HepG2 (cell line): ENCODE measurements around the gene APOL2. TPM values are rescaled to one million over a fixed set of nuclear protein-coding genes. Genes with fewer than 3 reads are reported as not detected.

Experiments used
- ATAC-seq: fragments of 200-7000 bp; cut with Tn5 transposase; 3 replicates; pipeline ENCODE4 v1.9.1; 2020; ENCODE audit warnings: mild to moderate bottlenecking, moderate library complexity
- BruUV-seq: library from RNA; stranded (reverse); fragments of 400-500 nt; replicated peaks from 2 replicates; lab custom pipeline; 2021; lab: Mats Ljungman, UMichigan
- CTCF ChIA-PET: fragments of 300-600 bp; formaldehyde crosslinking; extraction: SDS; loops from one replicate; lab custom pipeline; 2021; ENCODE audit warnings: low total read pairs, inconsistent platforms, low intra/inter-chr PET ratio; lab: Yijun Ruan, JAX
- POLR2A ChIA-PET: fragments of 350-600 bp; sonication (Branson Sonifier 250); formaldehyde crosslinking; loops from one replicate; lab custom pipeline; 2020; ENCODE audit warnings: antibody characterized with exemption, inconsistent platforms; lab: Yijun Ruan, JAX
- DNase-seq: peaks from one replicate; pipeline ENCODE4 v3.0.0-alpha.2; 2015; ENCODE audit warnings: low spot score
- FAIRE-seq: peaks from 3 replicates; lab custom pipeline; 2011; peaks lifted over from hg19 to GRCh38; lab: Jason Lieb, UNC
- H2AFZ ChIP-seq: one replicate; pipeline ENCODE4 v1.6.1; 2011; ENCODE audit warnings: low read length, inconsistent platforms
- H3K27ac ChIP-seq: fragments of 300-600 bp; 3 replicates; pipeline ENCODE4 v1.8.0; 2011; ENCODE audit warnings: mixed run types, mild to moderate bottlenecking, mixed read lengths, low read length, inconsistent platforms; ENCODE audit not compliant: insufficient read depth; ENCODE audit errors: extremely low read length
- H3K27me3 ChIP-seq, 2 experiments: fragments of 200-600 bp in 1 of 2; 2 replicates in 1 of 2; 3 replicates in 1 of 2; pipeline versions ENCODE4 v1.6.0 to v1.8.0; 2011; ENCODE audit warnings: low read length in 2 of 2, mild to moderate bottlenecking in 2 of 2, moderate library complexity in 2 of 2, inconsistent platforms in 1 of 2; ENCODE audit not compliant: insufficient read depth in 2 of 2, control insufficient read depth in 1 of 2
- H3K36me3 ChIP-seq, 2 experiments: fragments of 200-600 bp in 1 of 2; replicated peaks in 1 of 2; 2 replicates in 1 of 2; 3 replicates in 1 of 2; pipeline versions ENCODE4 v1.5.1 to v1.8.0; 2011; ENCODE audit warnings: low read length in 2 of 2, inconsistent platforms in 1 of 2; ENCODE audit not compliant: insufficient read depth in 2 of 2, control insufficient read depth in 1 of 2
- H3K4me1 ChIP-seq: 2 replicates; pipeline ENCODE4 v1.5.1; 2012; ENCODE audit warnings: low read length, inconsistent platforms; ENCODE audit not compliant: insufficient read depth
- H3K4me2 ChIP-seq: 2 replicates; pipeline ENCODE4 v1.6.0; 2011; ENCODE audit warnings: low read depth, low read length, inconsistent platforms
- H3K4me3 ChIP-seq, 3 experiments: fragments of 200-600 bp in 1 of 3; sonication (generic), shearing (Covaris generic) in 1 of 3; replicated peaks in 1 of 3; 2 replicates each; pipeline ENCODE4 v1.5.1; 2011 to 2016; ENCODE audit warnings: low read length in 3 of 3, inconsistent platforms in 2 of 3, low read depth in 2 of 3, mild to moderate bottlenecking in 2 of 3, control low read depth in 1 of 3, mixed read lengths in 1 of 3; ENCODE audit not compliant: insufficient read depth in 1 of 3
- H3K79me2 ChIP-seq: one replicate; pipeline ENCODE4 v1.6.1; 2011; ENCODE audit warnings: low read length, inconsistent platforms; ENCODE audit not compliant: insufficient read depth
- H3K9ac ChIP-seq: 2 replicates; pipeline ENCODE4 v1.6.0; 2011; ENCODE audit warnings: mild to moderate bottlenecking, low read depth, low read length, inconsistent platforms; ENCODE audit not compliant: insufficient read depth
- H3K9me3 ChIP-seq: 2 replicates; pipeline ENCODE4 v1.5.1; 2012; ENCODE audit warnings: mild to moderate bottlenecking, low read length
- H4K20me1 ChIP-seq: 2 replicates; pipeline ENCODE4 v1.6.0; 2011; ENCODE audit warnings: inconsistent platforms, mild to moderate bottlenecking, low read length, moderate library complexity; ENCODE audit not compliant: insufficient read depth
- ARID2 ChIP-seq: sonication (generic); formaldehyde crosslinking; IDR thresholded peaks from 2 replicates; pipeline ENCODE4 v1.8.1; 2022; ENCODE audit warnings: mild to moderate bottlenecking, missing genetic modification reagents, borderline replicate concordance
- FOXA1 ChIP-seq, 2 experiments: fragments of 450-650 bp in 1 of 2; sonication (generic) in 1 of 2; formaldehyde crosslinking in 1 of 2; IDR thresholded peaks; 2 replicates each; pipeline versions ENCODE4 v1.4.0 to v1.6.1; 2016 to 2020; ENCODE audit warnings: missing genetic modification reagents in 1 of 2
- MAFK ChIP-seq, 2 experiments: IDR thresholded peaks in 1 of 2; conservative IDR thresholded peaks in 1 of 2; 2 replicates each; pipeline ENCODE4 v1.6.1; 2011; ENCODE audit warnings: improper control_type of control experiment in 2 of 2, low read length in 2 of 2
- NFKB2 ChIP-seq: sonication (generic); formaldehyde crosslinking; IDR thresholded peaks from 2 replicates; pipeline ENCODE4 v1.4.0; 2020; ENCODE audit warnings: missing genetic modification reagents, borderline replicate concordance
- PAF1 ChIP-seq: IDR thresholded peaks from 2 replicates; pipeline ENCODE4 v1.6.1; 2016; ENCODE audit warnings: missing genetic modification reagents, missing compliant biosample characterization
- PHB2 ChIP-seq: fragments of 450-650 bp; IDR thresholded peaks from 2 replicates; pipeline ENCODE4 v1.6.1; 2018; ENCODE audit not compliant: partially characterized antibody
- POLR2A ChIP-seq, 2 experiments: IDR thresholded peaks; 2 replicates each; pipeline ENCODE4 v1.6.1; 2011; ENCODE audit warnings: low read depth in 2 of 2, low read length in 2 of 2, mild to moderate bottlenecking in 1 of 2, moderate library complexity in 1 of 2; ENCODE audit not compliant: insufficient read depth in 1 of 2
- RBFOX2 ChIP-seq: fragments of 200-400 bp; formaldehyde crosslinking; IDR thresholded peaks from 2 replicates; pipeline ENCODE4 v1.6.1; 2017; ENCODE audit warnings: low read depth, mild to moderate bottlenecking, low read length
- SAFB2 ChIP-seq: sonication (generic); formaldehyde crosslinking; IDR thresholded peaks from 2 replicates; pipeline ENCODE4 v1.5.1; 2020; ENCODE audit warnings: missing genetic modification reagents, low read depth, mild to moderate bottlenecking, borderline replicate concordance
- STAG1 ChIP-seq: sonication (generic); formaldehyde crosslinking; IDR thresholded peaks from 2 replicates; pipeline ENCODE4 v1.4.0; 2020; ENCODE audit warnings: missing genetic modification reagents
- ZNF558 ChIP-seq: sonication (generic); formaldehyde crosslinking; IDR thresholded peaks from 2 replicates; pipeline ENCODE4 v1.9.0; 2022; ENCODE audit warnings: mild to moderate bottlenecking, missing genetic modification reagents, borderline replicate concordance
- ZSCAN20 ChIP-seq: sonication (generic); formaldehyde crosslinking; IDR thresholded peaks from 2 replicates; pipeline ENCODE4 v1.4.0; 2020; ENCODE audit warnings: missing genetic modification reagents, mild to moderate bottlenecking, borderline replicate concordance
- ZZZ3 ChIP-seq: sonication (generic); formaldehyde crosslinking; IDR thresholded peaks from 2 replicates; pipeline ENCODE4 v1.4.0; 2020; ENCODE audit warnings: missing genetic modification reagents, mild to moderate bottlenecking, borderline replicate concordance
- WGBS: methylation state at CpG from one replicate; pipeline ENCODE4 v1.1.6; 2017; ENCODE audit warnings: low lambda C conversion rate; 5-methylcytosine and 5-hydroxymethylcytosine counted together
- in situ Hi-C: cut with HindIII; loops from 2 replicates; pipeline ENCODE4 v1.10.0; 2017; ENCODE audit warnings: low pct_unique_long_range_greater_than_20kb; ENCODE audit not compliant: extremely low pct_ligation_motif_present
- intact Hi-C: fragments of 100-400 bp; cut with micrococcal nuclease; formaldehyde crosslinking; loops from one replicate; pipeline ENCODE4 v1.10.0; 2022; ENCODE audit not compliant: unreplicated experiment
- polyA plus RNA-seq, 8 experiments: library from polyadenylated mRNA; depleted of rRNA in 3 of 8; stranded (reverse) in 7 of 8; unstranded in 1 of 8; fragments of >200 nt; fragmentation: Illumina TruSeq in 4 of 8; extraction: Trizol in 4 of 8; gene quantifications; 2 replicates each; pipeline versions ENCODE4 v1.2.1 to v1.2.3, GENCODE V29; 2011 to 2016; ENCODE audit warnings: low read depth in 4 of 8, missing spikeins in 1 of 8, mixed read lengths in 1 of 8; ENCODE audit not compliant: insufficient read depth in 1 of 8
- total RNA-seq, 5 experiments: library from RNA; depleted of rRNA; stranded (reverse); fragments of >200 nt; fragmentation: Illumina TruSeq; extraction: Trizol; gene quantifications; 2 replicates each; pipeline ENCODE4 v1.2.3, GENCODE V29; 2016; ENCODE audit warnings: low read depth in 1 of 5

The APOL2 gene
- total and polyA plus RNA-seq, 2 of the 13 experiments (the other 11 are each of a cell fraction or from before 2014, with no cell fraction given), result 28.7 to 51.2 TPM

DNA sequence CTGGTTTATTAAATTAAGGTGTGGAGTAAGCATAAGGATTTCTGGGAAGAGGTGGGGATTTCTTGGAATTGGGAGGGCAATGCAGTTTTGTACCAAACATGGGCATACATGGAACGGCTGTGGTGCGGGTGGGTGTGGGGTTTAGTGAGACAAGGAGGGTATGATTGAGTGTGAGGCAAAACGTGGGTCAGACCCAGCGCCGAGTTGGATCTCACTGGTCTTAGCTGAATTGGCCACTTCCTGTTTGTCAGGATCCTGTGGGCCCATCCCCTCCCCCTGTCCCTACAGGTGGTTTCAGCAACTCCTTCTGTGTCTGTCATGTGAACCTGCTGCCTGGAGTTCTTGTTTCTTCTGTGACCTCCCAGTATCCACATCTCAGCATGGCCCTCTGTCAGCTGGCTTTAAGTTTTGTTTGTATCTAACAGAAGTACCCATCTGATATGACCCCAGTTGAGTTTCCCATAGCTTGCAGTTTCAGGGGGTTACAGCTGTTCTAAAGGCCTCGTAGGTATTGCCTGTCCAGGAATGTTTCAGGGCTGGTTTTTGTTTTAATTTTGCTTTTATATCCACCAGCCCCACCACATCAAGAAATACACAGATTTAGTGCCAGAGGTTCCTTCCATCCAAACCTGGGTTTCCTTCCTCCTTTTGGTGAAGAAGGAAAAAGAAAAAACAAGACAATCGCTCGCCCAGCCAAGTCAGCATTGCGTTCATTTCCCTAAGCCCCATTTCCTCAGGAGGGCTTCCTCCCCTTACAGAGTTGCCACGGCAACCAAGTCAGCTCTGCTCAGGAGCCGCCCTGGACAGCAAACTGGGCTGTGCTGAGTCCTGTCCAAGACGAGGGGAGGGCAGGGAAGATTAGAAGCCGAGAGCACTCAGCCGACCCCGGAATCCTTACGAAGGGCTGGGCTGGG lies 19.6 kb upstream of the APOL2 start:
- H3K79me2 ChIP-seq, result peaks cover 20% of the 10 kb centered on the region
- no peak overlapping the region for H3K9ac ChIP-seq
- TF ChIP-seq RBFOX2 (0 out of 2 replicates have a peak, but pooled peaks have one; percentile 33), MAFK (conservative IDR thresholded peaks at IDR 0.05 in 1 of 2, IDR thresholded peaks at IDR 0.05 in 1 of 2; ENCODE audit: low read length in 2 of 2) (peak in 1 of 2 experiments; percentile 4; a peak in 1 of 4 replicates), POLR2A (IDR thresholded peaks at IDR 0.05; ENCODE audit: insufficient read depth in 1 of 2, low read depth in 2 of 2, low read length in 2 of 2) (0 out of 4 replicates have a peak, but pooled peaks of 1 of the 2 experiments have one; percentile 12), ZZZ3 (CRISPR knock-in tag) (no peak)
- H4K20me1 ChIP-seq, result no peaks in the 10 kb centered on the region
- DNase-seq (no peak), FAIRE-seq (no peak), ATAC-seq (no peak)
- H3K27me3 ChIP-seq, result no peaks in the 10 kb centered on the region
- no peak overlapping the region for H3K4me3 ChIP-seq
- no peak overlapping the region for H3K27ac ChIP-seq
- no peak overlapping the region for H2AFZ ChIP-seq
- peaks cover 85% of the 10 kb centered on the region for H3K4me1 ChIP-seq
- H3K36me3 ChIP-seq, result peaks cover 9 to 59% of the 10 kb centered on the region in 2 experiments
- BruUV-seq, result no TSS peak
- intact Hi-C loops (no loop called here), in situ Hi-C loops (no loop called here)
- POLR2A ChIA-PET, result interaction anchor here (0.5 kb wide), 1 partner anchor 61 kb away, joined by 3 read pairs; no protein-coding TSS in a partner anchor
- 88% methylated on average over 16 of the region's 16 CpGs for WGBS
- H3K9me3 ChIP-seq, result no peaks in the 10 kb centered on the region
- H3K4me2 ChIP-seq, result no peak overlapping the region
- CTCF ChIA-PET, result no interaction called here

- no peak overlapping the region for H2AFZ ChIP-seq
Observed at GRCh38 chr22:36257948-36258670, 18.8 kb upstream of the APOL2 start.

More at GRCh38 chr22:36257948-36258670, 18.8 kb upstream of the APOL2 start:
- TF ChIP-seq ZNF558 (CRISPR knock-in tag), result no peak
- TF ChIP-seq ZSCAN20, result no peak
- TF ChIP-seq SAFB2 (CRISPR knock-in tag), result no peak
- no peak for TF ChIP-seq PAF1
- no peak for TF ChIP-seq STAG1 (CRISPR knock-in tag)
- no peak for TF ChIP-seq PHB2
- no peak for TF ChIP-seq ARID2 (CRISPR knock-in tag)
- TF ChIP-seq FOXA1 (IDR thresholded peaks at IDR 0.05), result no peak
- no peak for TF ChIP-seq FOXA1 (CRISPR knock-in tag; IDR thresholded peaks at IDR 0.05)
- no peak for TF ChIP-seq NFKB2
- TF ChIP-seq, all 625 proteins: peak for 0
- CTCF ChIA-PET, result no interaction called here
- FAIRE-seq (no peak), DNase-seq (no peak), ATAC-seq (no peak)
- Histone ChIP-seq H3K27me3 (no peaks in the 10 kb centered on the region; a peak in 1 of 5 replicates), H3K9ac (no peak overlapping the region), H3K4me1 (peaks cover 85% of the 10 kb centered on the region), H3K4me3 (no peak overlapping the region), H4K20me1 (no peaks in the 10 kb centered on the region), H3K36me3 (peaks cover 9 to 59% of the 10 kb centered on the region in 2 experiments), H3K4me2 (no peak overlapping the region; the same call in 1 of the 2 replicates), H3K9me3 (no peaks in the 10 kb centered on the region), H3K27ac (no peak overlapping the region), H3K79me2 (peaks cover 29% of the 10 kb centered on the region)
- POLR2A ChIA-PET, result no interaction called here
- 95% methylated on average over 13 of the region's 13 CpGs for WGBS
- in situ Hi-C loops (no loop called here), intact Hi-C loops (no loop called here)
- no TSS peak for BruUV-seq
